Stimulated activated effector memory CD8-positive, alpha-beta T cell treated with anti-CD3 and anti-CD28 coated beads, Interleukin-12 subunit alpha, Interleukin-12 subunit beta, amount 100 ng/mL, for 72 hours (primary cell): ENCODE measurements around the gene ST3GAL4.
"Not testable (repeated sequence)": the region's sequence is repeated elsewhere in the genome, so short reads cannot be mapped to it uniquely, and the experiment has no call there.

Source experiments
- ATAC-seq: fragments of 150-1000 bp; cut with Tn5 transposase; 2 replicates; pipeline ENCODE4 v1.10.0; 2021
- DNase-seq, 2 donors: peaks; one replicate each; pipeline ENCODE4 v3.0.0; 2021 to 2022; ENCODE audit warnings: low spot score in 2 of 2
- H3K27ac Mint-ChIP-seq: one replicate; pipeline ENCODE4 v1.8.0; 2022; ENCODE audit warnings: mild to moderate bottlenecking, mixed read lengths
- H3K36me3 Mint-ChIP-seq: one replicate; pipeline ENCODE4 v1.8.0; 2022; ENCODE audit warnings: mild to moderate bottlenecking, mixed read lengths
- H3K4me1 Mint-ChIP-seq: one replicate; pipeline ENCODE4 v1.8.0; 2022; ENCODE audit warnings: mixed read lengths
- H3K4me3 Mint-ChIP-seq: one replicate; pipeline ENCODE4 v1.8.0; 2022; ENCODE audit warnings: mild to moderate bottlenecking, mixed read lengths
- H3K9me3 Mint-ChIP-seq: one replicate; pipeline ENCODE4 v1.8.0; 2022; ENCODE audit warnings: mixed read lengths

The ST3GAL4 gene

GRCh38 chr11:126378763-126379162 lies 23.3 kb downstream of the ST3GAL4 start:
- Mint-ChIP-seq H3K9me3 (no peaks in the 10 kb centered on the region), H3K4me3 (no peak overlapping the region)
- no peak for ATAC-seq

GRCh38 chr11:126380909-126381308 lies 25.4 kb downstream of the ST3GAL4 start:
- DNase-seq (no peak), ATAC-seq (no peak)
- no peak overlapping the region for H3K27ac Mint-ChIP-seq

More at GRCh38 chr11:126378763-126379162, 23.3 kb downstream of the ST3GAL4 start:
- DNase-seq, result no peak
- Mint-ChIP-seq H3K36me3 (no peaks in the 10 kb centered on the region), H3K4me1 (no peaks in the 10 kb centered on the region), H3K27ac (no peak overlapping the region)

GRCh38 chr11:126381960-126382359 lies 26.5 kb downstream of the ST3GAL4 start:
- not testable (repeated sequence) for H3K4me3 Mint-ChIP-seq, H3K27ac Mint-ChIP-seq, DNase-seq, H3K36me3 Mint-ChIP-seq, H3K9me3 Mint-ChIP-seq
- peaks cover 12% of the 10 kb centered on the region for H3K4me1 Mint-ChIP-seq
- peak; percentile 9 for ATAC-seq

More at GRCh38 chr11:126380909-126381308, 25.4 kb downstream of the ST3GAL4 start:
- H3K36me3 Mint-ChIP-seq, result no peaks in the 10 kb centered on the region
- H3K9me3 Mint-ChIP-seq, result no peaks in the 10 kb centered on the region
- H3K4me3 Mint-ChIP-seq, result no peak overlapping the region
- H3K4me1 Mint-ChIP-seq, result peaks cover 1% of the 10 kb centered on the region

GRCh38 chr11:126382641-126383040 lies 27.2 kb downstream of the ST3GAL4 start:
- not testable (repeated sequence) for DNase-seq, H3K4me3 Mint-ChIP-seq, H3K9me3 Mint-ChIP-seq, H3K36me3 Mint-ChIP-seq, H3K27ac Mint-ChIP-seq
- H3K4me1 Mint-ChIP-seq, result peaks cover 12% of the 10 kb centered on the region
- ATAC-seq, result peak; percentile 4

- DNase-seq (no peak), ATAC-seq (peak; percentile 4)
- H3K27ac Mint-ChIP-seq, result no peak overlapping the region
- no peaks in the 10 kb centered on the region for H3K36me3 Mint-ChIP-seq
- H3K4me3 Mint-ChIP-seq, result no peak overlapping the region
- no peaks in the 10 kb centered on the region for H3K9me3 Mint-ChIP-seq
- peaks cover 12% of the 10 kb centered on the region for H3K4me1 Mint-ChIP-seq
Measured at GRCh38 chr11:126383339-126384335, 28.2 kb downstream of the ST3GAL4 start.

GRCh38 chr11:126384449-126385070 lies 29.1 kb downstream of the ST3GAL4 start:
- DNase-seq, result no peak
- H3K27ac Mint-ChIP-seq, result no peak overlapping the region
- H3K4me3 Mint-ChIP-seq, result no peak overlapping the region
- H3K36me3 Mint-ChIP-seq, result no peaks in the 10 kb centered on the region
- H3K4me1 Mint-ChIP-seq, result peaks cover 12% of the 10 kb centered on the region
- H3K9me3 Mint-ChIP-seq, result no peaks in the 10 kb centered on the region
- ATAC-seq, result no peak

- peak overlapping the region; percentile 64 for H3K27ac Mint-ChIP-seq
- no peak for ATAC-seq
- no peak for DNase-seq
- no peaks in the 10 kb centered on the region for H3K36me3 Mint-ChIP-seq
- H3K4me3 Mint-ChIP-seq, result no peak overlapping the region
- H3K9me3 Mint-ChIP-seq, result no peaks in the 10 kb centered on the region
- H3K4me1 Mint-ChIP-seq, result peaks cover 23% of the 10 kb centered on the region
Measured at GRCh38 chr11:126385991-126386728, 30.7 kb downstream of the ST3GAL4 start.

- DNase-seq, H3K9me3 Mint-ChIP-seq, H3K36me3 Mint-ChIP-seq, H3K4me3 Mint-ChIP-seq, ATAC-seq: not testable (repeated sequence)
- Mint-ChIP-seq H3K4me1 (peaks cover 28% of the 10 kb centered on the region), H3K27ac (peak overlapping the region; percentile 64)
Measured at GRCh38 chr11:126386729-126387071, 31.2 kb downstream of the ST3GAL4 start.

GRCh38 chr11:126387857-126388256 lies 32.4 kb downstream of the ST3GAL4 start:
- no peaks in the 10 kb centered on the region for H3K9me3 Mint-ChIP-seq
- DNase-seq (no peak), ATAC-seq (no peak)
- H3K4me1 Mint-ChIP-seq, result peaks cover 36% of the 10 kb centered on the region
- H3K27ac Mint-ChIP-seq, result no peak overlapping the region
- H3K36me3 Mint-ChIP-seq, result no peaks in the 10 kb centered on the region
- no peak overlapping the region for H3K4me3 Mint-ChIP-seq

- no peak for DNase-seq
- Mint-ChIP-seq H3K4me3 (no peak overlapping the region), H3K27ac (peak overlapping the region; percentile 0), H3K9me3 (no peaks in the 10 kb centered on the region), H3K36me3 (no peaks in the 10 kb centered on the region), H3K4me1 (peaks cover 40% of the 10 kb centered on the region)
- ATAC-seq, result no peak
Measured at GRCh38 chr11:126390272-126390867, 34.9 kb downstream of the ST3GAL4 start.

- ATAC-seq (no peak), DNase-seq (no peak)
- Mint-ChIP-seq H3K4me1 (peaks cover 34% of the 10 kb centered on the region), H3K9me3 (no peaks in the 10 kb centered on the region), H3K27ac (peak overlapping the region; percentile 0), H3K36me3 (no peaks in the 10 kb centered on the region), H3K4me3 (no peak overlapping the region)
Measured at GRCh38 chr11:126391286-126391954, 35.9 kb downstream of the ST3GAL4 start.

- Mint-ChIP-seq H3K4me1 (peaks cover 28% of the 10 kb centered on the region), H3K9me3 (no peaks in the 10 kb centered on the region), H3K4me3 (no peak overlapping the region), H3K27ac (peak overlapping the region; percentile 46), H3K36me3 (no peaks in the 10 kb centered on the region)
- ATAC-seq (peak; percentile 42), DNase-seq (no peak)
Measured at GRCh38 chr11:126391970-126392632, 36.6 kb downstream of the ST3GAL4 start.

- peaks cover 28% of the 10 kb centered on the region for H3K4me1 Mint-ChIP-seq
- no peaks in the 10 kb centered on the region for H3K36me3 Mint-ChIP-seq
- no peak overlapping the region for H3K4me3 Mint-ChIP-seq
- no peak for ATAC-seq
- DNase-seq, result no peak
- H3K27ac Mint-ChIP-seq, result peak overlapping the region; percentile 46
- H3K9me3 Mint-ChIP-seq, result no peaks in the 10 kb centered on the region
Measured at GRCh38 chr11:126392633-126393013, 37.1 kb downstream of the ST3GAL4 start.

GRCh38 chr11:126393143-126393542 lies 37.7 kb downstream of the ST3GAL4 start:
- ATAC-seq, result no peak
- Mint-ChIP-seq H3K36me3 (no peaks in the 10 kb centered on the region), H3K4me3 (no peak overlapping the region), H3K27ac (no peak overlapping the region), H3K9me3 (no peaks in the 10 kb centered on the region), H3K4me1 (peaks cover 28% of the 10 kb centered on the region)
- no peak for DNase-seq
